SK-N-MC (cell line): ENCODE data around the gene FIBCD1.

Experiments
- EZH2 ChIP-seq: fragments of 200-600 bp; sonication (generic); IDR thresholded peaks from one replicate; pipeline ENCODE4 v1.6.1; 2017; ENCODE audit warnings: antibody characterized with exemption
- POLR2AphosphoS5 ChIP-seq: IDR thresholded peaks from 2 replicates; pipeline ENCODE4 v1.6.1; 2012; ENCODE audit warnings: mild to moderate bottlenecking, low read depth, low read length, borderline replicate concordance

DNA sequence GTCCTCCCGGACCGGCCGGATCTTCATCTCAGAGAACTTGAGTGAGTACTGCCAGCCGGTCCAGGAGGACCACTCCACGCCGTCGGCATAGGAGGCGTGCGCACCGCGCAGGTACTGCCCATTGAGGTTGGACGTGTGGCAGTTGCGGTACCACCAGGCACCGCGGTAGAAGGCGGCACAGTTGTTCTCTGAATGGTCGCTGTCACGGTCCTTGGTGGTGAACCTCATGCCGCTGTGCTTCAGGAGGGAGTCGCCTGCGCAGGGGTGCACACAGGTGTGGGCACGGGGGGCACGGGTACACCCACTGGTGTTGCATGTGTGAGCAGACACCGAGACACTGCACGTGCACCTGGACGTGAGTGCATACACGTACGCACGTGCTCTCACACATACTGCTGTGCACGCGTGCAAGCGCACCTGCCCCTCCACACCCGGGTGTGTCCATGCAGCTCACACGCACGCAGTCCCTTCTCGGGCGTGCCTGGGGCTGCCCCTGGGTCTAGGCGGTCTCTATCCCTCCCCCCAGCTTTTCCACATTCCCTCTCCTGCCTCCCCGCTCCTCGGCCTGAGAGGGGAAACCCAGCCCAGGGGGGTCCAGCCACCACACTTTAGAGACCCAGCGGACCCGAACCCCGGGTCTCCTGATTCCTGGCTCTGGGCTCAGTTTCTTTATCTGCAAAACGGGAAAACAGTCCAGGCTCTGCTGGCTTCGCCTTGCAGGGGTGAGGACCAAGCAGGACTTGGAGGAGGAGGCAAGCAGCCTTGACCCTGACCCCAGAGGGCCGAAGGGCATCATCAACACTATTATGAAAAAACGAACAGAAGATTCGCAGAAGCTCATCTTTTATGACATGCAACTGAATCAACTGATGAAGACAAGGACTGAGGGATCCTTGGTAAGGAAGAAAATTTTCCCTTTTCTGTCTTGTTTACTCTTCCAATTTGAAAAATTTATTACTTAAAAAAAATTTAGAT lies 34.7 kb downstream of the FIBCD1 start:
- TF ChIP-seq POLR2AphosphoS5 (no peak), EZH2 (no peak)
